Ureter (tissue), 1 donor: Measurements from ENCODE around the gene NPTX1. TPM values are rescaled to one million over a fixed set of nuclear protein-coding genes. Genes with fewer than 3 reads are reported as not detected.
"Not testable (repeated sequence)": the region's sequence is repeated elsewhere in the genome, so short reads cannot be mapped to it uniquely, and the experiment has no call there.

Source experiments
- DNase-seq: peaks from one replicate; pipeline ENCODE4 v3.0.0-alpha.2; 2020; ENCODE audit warnings: low spot score
- total RNA-seq: library from RNA; stranded (reverse); gene quantifications from one replicate; pipeline ENCODE4 v1.2.4, GENCODE V29; 2023
- donor health status: DM: yes; HTN: yes; CAD: no.

The NPTX1 gene
- 2.0 TPM for total RNA-seq

DNA sequence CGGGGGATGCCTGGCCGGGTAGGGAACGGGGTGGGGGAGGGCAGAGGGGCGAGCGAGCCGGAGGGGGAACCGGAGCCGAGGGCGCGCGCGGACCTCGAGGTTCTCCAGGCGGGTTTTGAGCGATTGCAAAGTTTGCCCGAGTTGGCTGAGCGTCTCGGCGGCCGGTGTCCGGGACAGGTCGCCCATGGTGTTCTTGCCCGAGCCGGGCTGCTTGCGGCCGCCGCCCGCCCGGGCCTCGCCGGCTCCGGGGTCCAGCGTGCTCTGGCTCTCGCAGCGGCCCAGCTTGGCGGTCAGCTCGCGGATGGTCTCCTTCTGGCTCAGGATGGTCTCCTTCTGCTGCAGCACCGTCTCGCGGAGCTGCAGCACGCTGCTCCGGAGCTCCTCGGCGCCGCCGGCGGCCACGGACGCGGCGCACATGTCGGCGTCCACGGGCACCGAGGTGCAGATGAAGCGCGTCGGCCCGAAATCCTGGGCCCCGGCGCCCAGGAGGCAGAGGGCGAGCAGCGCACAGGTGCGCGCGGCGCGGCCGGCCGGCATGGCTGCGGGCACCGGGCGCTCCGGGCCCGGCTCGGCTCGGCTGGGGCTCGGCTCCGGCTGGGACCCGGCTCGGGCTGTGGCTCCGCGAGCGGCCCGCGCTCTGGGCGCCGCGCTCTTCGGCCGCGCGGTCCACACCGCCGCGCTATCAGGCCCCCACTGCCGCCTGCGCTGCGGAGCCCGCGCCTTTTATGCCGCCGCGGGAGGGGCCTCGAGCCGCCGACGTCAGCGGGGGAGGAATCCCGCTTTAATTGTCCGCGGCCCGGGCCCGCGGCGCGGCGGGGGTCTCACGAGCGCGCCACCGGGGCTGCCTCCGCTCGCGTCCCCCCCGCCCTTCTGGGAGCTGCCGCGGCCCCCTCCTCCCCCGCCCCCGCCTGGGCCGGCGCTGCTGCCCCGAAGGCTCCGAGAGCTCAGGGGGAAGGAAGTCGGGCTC lies at the start of gene NPTX1:
Gene NPTX1, minus strand, starts transcription at position 698 of the 967 bp plus-strand sequence. Its CDS starts 161 bp downstream, at position 537.
- no peak for DNase-seq

DNA sequence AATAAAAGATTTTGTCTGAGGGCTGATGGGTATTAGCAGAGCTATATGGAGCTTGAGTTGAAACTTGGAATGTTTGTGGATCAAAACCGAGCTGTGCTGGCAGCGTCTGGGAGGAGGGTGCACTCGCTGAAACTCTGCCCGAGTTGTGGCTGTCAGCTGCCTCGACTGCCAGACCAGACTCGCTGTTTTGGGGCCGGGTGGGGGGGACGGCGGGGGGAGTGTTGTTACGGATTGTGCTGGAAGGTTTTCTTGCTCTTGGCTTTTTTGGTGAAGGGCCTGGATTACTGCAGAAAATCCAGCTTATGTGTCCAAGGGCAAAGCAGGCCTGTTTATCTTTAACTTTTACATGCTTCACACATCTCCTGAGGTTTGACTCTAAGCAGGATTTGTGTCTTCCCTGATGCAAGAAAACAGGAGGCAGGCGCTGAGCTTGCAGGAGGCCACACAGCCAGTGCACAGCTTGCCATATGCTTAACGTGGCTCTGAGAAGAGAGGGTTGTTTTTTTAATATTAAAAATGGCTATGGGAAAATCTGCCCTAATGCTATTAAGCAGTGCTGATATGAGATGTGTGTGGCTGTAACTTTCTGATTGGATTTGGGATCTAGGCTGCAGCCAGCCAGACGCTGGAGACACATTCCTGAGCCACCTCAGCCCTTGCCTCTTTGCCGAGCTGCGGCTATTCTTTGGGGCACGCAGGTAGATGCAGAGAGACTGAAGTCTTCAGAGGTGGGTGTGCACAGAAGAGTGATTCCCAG lies 47.7 kb upstream of the NPTX1 start:
- DNase-seq = no peak

DNA sequence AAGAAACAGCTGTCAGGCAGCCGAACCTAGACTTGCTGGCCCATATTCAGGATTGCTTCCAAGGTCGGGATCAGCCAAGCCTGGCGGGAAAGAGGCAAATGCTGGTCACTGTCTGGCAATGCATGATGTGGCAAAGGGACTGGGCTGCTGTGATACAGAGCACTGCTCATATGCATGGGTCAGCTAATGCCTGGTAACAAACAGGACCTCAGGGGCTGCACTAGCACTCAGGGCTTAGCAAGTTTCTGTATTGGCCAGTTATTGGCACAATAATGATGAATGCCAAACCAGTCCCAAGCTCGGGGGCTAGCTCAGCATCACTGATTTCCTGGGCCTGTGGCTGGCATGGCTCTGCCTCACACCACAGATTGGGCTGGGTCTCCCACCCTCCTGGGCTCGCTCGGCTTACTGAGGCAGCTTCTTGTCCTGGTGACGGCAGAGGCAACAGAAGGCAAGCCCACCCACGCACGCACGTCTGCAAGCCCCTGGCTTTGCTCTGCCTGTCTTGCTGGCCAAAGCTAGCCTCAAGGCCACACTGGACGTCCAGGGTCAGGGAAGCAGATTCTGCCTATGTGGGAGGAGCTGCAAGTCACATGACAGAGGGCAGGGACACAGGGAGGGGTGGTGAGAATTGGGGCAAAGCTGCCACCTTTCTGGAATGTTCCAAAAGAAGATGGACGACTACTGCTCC lies 46.8 kb upstream of the NPTX1 start:
- no peak for DNase-seq

DNA sequence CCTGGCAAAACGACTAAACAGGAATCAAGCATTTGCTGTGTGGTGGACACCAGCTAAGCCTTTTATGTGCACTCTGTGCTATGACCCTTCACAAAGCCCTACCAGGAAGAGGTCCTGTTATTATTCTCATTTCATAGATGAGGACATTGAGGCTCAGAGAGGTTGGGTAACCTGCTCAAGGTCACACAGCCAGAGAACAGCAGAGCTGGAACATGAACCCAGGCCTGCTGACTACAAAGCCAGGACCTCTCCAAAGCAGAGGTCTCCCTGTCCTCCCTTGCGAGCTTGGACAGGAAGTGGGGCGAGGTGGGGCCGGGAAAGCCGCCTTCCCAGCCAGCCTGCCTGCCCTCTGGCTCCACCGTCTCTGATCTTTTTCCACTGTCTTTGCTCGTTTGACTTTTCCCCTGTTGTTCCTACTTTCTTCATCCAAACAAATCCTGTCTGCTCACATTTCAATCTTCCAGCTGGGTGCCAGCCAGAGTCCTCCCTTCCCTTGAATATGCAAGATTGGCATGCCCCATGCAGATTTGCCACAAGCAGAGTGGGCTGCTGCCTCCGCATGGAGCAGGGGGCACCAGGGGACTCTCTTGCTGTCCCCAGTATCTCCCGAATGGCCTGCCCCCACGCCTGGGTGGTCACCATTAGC lies 44.5 kb upstream of the NPTX1 start:
- DNase-seq = no peak

DNA sequence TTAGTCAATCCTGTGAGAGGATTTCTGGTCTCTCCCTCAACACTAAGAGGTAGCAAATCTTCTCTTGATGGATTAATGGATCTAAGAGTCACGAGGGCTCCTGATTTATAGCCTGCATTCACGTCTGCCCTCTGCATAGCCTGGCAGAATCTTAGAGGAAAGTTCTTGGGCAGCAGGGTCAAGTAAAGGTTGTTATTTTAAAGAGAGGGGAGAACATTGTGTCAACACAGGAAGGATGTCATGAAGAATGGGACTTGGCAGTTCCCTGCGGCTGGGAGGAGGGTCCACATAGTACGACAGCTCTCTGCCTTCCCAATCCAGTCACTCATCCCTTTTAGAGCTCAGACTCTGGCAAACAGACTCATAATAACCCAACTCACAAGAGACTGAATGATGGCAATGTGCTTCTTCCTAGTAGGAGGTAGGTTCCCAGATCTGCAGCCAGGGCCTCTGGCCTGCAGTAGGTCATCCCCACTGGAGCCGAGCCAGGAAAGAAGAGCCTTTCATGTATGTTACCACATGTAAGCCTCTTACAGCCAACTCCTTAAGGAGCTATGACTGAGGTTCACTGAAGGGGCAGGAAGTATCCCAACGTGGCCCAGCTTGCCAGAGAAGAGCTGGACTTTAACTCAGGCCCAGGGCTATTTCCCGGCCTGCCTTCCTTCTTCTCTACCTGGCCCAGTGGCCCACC lies 42.8 kb upstream of the NPTX1 start:
- no peak for DNase-seq

GRCh38 chr17:80518392-80518791 lies 42.0 kb upstream of the NPTX1 start:
- no peak for DNase-seq

- no peak for DNase-seq
Observed at GRCh38 chr17:80517641-80518040, 41.2 kb upstream of the NPTX1 start.

DNA sequence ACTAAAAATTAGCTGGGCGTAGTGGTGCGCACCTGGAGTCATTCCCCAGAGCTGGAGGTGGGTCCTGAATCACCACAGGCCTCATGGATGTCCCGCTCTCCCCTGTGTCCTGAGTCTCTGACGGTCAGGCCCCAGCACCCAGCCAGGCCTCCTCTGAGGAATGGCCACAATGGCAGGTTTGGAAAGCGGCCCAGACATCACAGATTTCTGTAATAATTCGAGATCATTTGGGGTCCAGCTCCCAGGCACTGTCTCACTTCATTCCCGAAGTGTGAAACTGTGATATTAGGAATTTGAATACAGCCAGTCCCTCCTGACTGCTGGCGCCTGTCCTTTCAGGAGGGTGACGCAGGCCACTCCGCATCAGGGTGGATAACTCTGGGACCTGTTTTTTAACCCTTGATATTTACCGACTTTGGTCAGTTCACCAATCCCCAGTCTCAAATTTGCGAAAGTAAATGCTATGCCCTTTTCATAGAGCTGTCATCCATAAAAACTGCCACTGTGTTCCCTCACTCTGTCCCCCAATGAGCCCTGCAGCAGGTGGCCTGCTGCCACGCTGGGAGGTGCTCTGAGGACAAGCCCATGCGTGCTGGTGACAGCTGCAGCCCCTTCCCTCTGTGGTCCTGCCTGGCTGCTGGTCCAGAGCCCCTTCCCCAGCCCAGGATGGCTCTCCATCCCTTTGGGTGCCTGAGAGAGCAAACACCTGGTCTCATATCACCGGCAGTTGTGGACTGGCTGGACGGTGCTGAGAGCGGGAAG lies 39.9 kb upstream of the NPTX1 start:
- DNase-seq = no peak

DNA sequence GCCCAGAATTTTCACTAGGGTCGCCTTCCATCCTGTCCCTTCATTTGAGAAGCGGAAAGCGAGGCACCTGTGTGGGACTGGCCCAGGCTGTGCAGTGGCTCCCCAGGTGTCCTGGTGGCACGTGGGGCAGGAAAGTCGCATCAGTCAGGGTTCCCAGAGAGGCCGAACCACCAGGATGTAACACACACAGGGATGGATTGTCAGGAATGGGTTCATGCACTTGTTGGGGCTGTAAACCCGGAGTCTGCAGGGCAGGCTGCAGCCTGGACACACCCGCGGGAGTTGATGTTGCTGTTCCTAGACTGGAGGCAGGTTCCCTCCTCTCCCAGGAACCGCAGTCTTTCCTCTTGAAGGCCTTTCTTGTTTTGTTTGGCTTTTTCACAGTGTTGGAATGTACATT lies 37.5 kb upstream of the NPTX1 start:
- DNase-seq = no peak

DNA sequence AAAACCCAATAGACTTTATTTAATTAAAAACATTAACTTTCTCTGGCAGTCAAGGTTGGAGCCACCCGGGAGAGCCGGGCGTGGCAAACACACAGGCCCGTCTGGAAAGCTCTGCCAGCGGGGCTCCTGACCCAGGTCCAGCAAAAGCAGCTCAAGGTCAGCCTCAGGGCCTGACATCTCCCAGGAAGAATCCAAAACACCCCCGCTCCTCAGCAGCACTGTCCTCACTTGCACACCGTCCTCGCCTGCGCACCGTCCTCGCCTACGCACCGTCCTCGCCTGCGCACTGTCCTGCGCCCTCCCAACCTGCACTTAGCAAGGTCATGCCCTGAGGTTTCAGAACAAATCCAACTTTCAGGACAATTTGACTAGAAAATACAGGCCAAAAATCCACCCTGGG lies 36.8 kb upstream of the NPTX1 start:
- DNase-seq = no peak

DNA sequence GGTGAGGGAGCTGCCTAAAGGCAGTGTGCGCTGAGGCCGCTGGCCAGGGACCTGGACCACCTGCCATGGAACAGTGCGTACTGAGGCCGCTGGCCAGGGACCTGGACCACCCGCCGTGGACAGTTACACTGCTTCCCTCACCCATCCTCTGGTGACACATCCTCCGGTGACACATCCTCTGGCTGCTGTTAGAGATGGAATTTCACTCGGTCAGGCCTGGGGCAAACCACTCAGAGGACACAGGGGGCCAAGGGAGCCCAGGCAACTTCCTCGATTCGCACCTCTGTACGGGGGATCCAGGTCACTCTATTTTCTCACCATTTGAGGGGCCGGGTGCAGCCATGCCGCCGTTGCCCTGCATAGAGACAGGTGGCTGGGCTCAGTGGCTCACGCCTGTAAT lies 35.8 kb upstream of the NPTX1 start:
- no peak for DNase-seq

DNA sequence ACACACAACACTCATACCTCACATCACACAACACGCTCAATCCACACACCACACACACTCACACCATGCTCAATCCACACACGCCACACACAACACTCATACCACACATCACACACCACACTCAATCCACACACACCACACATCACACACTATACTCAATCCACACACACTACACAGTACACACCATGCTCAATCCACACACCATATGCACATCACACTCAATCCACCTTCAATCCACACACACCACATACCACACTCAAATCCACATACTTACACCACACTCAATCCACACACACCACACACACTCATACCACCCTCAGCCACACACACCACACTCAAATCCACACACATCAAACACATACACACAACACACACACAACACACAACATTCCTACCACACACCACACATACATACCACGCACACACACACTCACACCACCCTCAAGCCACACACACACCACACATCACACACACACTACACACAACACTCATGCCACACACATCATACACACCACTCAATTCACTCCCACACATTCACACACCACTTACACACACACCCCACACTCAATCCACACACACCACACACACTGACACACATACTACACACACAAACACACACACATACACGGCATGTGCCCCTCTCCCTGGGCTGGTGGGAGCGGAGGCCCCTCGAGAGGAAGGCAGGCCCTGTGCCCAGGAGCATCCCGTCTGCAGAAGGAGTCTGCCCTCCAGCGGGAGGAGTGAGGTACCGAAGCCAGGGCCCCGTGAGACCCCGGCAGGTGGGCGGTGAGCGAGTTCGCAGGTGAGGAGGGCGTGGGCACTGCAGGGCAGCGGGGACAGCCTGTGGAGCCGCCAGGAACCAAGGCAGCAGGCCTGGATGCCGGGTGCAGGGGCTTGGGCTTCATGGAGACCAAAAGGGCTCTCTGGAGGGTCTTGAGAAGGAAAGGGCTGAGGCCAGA lies 35.1 kb upstream of the NPTX1 start:
- DNase-seq = no peak

DNA sequence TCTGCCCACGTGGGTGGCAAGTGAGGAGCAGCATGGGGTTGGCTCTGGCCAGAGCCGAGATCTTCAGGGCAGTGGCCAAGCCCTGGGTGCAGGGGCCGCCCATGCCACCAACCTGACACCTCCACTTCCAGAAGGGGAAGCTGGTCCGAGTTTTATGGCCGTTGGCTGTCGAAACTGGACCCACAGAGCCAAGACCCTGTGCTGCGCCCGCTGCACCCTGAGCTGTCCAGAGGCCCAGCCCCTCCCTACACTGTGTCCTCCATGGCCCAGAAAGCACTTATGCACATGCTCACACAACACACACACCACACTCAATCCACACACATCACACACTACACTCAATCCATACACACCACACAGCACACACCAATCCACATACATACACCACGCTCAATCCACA lies 34.4 kb upstream of the NPTX1 start:
- DNase-seq = no peak

- no peak for DNase-seq
Observed at GRCh38 chr17:80510132-80510531, 33.7 kb upstream of the NPTX1 start.

DNA sequence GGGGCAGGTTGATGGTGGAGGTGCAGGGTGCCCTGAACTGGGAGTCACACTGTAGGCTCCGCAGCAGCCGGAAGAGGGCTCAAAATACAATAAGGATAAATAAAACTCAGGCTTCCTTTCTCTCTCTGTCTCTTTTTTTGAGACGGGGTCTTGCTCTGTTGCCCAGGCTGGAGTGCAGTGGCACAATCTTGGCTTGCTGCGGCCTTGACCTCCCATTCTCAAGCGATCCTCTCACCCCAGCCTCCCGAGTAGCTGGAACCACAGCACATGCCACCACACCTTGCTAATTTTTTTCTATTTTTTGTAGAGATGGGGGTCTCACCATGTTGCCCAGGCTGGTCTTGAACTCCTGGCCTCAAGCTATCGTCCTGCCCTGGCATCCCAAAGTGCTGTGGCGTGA lies 32.9 kb upstream of the NPTX1 start:
- no peak for DNase-seq

- DNase-seq = no peak
Observed at GRCh38 chr17:80507965-80508364, 31.6 kb upstream of the NPTX1 start.

GRCh38 chr17:80507177-80507576 lies 30.8 kb upstream of the NPTX1 start:
- DNase-seq = not testable (repeated sequence)

DNA sequence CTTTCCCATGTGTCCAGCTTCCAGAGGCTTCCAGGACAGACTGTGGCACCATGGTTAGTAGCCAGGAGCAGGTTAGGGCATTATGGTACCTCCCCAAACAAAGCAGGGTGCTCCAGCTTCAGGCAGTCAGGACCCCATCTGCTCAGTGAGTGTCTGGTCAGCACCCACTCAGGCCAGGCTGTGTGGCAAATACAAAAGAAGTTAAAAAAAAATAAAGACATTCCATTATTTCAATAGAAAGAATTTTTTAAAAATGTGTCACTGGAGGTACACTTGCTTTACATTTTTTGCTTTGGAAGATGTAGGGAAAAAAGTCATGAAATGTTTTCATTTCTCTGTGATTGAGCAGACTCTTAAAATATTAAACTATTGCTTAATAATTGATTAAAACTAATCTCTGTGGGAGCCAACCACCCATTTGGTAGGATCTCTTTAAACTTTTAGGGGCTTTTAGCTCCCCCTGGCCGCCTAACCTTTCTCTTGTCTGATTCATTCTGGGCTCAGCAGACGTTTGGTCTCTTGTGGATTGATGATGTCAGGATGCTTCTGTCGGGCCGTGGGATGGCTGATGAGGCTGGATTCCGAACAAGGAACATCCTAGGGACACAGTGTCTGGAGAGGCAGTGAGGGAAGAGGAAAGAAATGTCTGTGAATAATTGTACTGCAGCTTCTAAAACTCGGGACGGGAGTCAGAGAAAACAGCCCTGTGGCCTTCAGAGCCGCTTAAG lies 28.4 kb upstream of the NPTX1 start:
- DNase-seq = no peak

DNA sequence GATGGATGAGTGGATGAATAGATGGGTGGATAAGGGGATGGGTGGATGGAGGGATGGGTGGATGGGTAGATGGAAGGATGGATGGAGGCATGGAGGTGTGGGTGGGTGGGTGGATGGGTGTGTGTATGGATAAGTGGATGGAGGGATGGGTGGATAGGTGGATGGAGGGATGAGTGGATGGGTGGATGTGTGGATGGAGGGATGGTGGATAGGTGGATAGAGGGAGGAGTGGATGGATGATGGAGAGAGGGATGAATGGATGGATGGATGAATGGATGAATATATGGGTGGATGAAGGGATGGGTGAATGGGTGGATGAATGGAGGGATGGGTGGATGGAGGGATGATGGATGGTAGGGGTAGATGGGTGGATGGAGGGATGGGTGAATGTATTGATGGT lies 27.5 kb upstream of the NPTX1 start:
- no peak for DNase-seq
